NCI-H2107 treated with DMSO at 0.1 percent for 48 hours (cell line): Measurements from ENCODE around the gene CLDN15.

ENCODE experiments used
- DNase-seq: peaks from one replicate; lab custom pipeline; 2025; ENCODE audit not compliant: unreplicated experiment; lab: John Stamatoyannopoulos, UW

The CLDN15 gene

DNA sequence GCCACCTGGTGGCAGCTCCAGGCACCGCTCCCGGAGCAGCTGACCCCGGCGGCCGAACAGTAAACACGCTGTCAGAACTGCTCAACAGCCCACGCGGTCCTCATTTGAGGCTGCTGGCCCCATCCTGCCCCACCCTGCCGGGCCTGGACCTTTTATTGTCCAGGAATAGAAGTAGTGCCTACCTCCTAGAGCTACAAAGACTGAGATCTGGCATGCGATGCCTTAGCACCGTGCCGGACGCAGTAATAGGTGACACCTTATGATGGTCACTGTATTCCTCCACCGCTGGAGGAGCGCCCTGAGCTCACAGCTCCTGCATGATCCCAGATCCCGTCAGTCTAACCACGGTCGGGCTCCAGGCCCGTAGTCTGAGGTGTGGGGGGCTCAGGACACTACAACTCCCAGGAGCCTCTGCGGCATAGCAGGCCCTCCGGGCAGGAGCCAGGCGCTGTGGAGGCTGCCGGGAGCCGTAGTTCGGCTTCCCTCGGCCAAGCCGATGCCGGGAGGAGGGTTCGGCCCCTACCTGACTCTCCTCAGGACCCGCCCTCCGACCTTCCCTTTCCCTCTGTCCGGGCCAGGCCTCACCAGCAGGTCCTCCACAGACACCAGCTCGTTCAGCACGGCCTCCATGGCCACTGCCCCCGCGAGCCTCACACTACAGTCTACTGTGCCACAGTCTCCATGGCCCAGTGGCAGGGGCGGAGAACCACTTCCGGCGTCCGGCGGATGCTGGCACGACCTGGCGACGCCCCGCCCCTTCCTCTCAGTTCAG is 7.0 kb upstream of the CLDN15 start, which contains the start of gene FIS1:
TSS of gene FIS1 (minus strand) at position 707 of the 772 bp plus-strand sequence. CDS start at position 630, 77 bp downstream.
- DNase-seq = peak; percentile 87

DNA sequence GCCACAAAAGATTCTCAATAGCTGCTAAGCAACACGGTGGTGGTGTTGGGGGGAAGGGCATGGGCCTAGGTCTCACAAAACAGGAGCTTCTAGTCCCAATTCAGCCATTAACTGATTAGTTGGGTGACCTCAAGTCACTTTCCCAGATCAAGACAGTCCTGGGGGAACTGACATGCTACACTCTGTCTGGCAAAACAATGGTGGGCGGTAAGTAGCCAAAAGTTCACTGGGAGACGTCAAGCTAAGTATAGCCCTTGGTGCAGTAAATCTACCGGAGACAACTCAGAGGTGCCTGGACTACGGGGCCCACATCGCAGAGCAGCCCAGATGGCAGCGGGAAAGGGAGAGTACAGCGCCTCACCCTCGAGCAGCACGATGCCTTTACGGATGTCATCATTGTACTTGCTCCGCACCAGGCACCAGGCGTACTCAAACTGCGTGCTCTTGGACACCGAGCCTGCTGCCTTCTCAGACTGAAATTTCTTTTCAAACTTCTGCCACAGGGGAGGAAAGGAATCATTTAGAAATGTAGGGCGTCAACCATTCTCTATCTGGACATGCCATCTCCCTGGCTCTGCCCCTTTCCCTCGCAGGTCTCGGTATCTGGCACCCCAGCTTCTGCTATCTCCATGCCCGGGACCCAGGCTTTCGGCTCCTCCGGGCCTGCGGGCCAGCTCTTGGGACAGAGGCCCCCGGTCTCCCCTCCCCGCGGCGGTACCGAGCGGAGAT is 6.2 kb upstream of the CLDN15 start:
- no peak for DNase-seq

DNA sequence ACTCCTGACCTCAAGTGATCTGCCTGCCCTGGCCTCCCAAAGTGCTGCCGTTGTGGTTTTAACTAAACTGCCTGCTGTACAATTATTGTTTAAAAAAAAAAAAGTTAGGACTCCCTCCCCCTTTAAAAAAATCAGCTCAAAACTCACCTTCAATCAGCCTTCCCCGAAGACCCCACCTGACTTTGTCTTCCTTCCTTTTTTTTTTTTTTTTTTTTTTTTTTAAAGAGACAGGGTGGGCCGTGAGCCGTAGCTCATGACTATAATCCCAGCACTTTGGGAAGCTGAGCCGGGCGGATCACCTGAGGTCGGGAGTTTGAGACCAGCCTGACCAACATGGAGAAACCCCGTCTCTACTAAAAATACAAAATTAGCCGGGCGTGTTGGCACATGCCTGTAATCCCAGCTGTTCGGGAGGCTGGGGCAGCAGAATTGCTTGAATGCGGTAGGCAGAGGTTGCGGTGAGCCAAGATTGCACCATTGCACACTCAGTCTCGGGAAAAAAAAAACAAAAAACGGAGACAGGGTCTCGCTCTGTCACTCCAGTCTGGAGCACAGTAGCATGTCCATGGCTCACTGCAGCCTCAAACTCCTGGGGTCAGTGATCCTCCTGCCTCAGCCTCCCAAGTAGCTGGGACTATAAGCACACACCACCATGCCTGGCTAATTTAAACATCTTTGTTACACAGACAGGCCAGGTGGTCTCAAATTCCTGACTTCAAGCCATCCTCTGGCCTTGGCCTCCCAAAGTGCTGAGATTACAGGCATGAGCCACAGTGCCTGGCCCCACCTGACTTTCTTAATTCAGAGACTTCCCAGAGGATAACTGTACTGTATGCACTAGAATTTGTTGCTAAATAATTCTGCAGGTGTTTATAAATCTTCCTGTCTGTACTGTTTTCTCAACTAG is 4.1 kb upstream of the CLDN15 start:
- no peak for DNase-seq

DNA sequence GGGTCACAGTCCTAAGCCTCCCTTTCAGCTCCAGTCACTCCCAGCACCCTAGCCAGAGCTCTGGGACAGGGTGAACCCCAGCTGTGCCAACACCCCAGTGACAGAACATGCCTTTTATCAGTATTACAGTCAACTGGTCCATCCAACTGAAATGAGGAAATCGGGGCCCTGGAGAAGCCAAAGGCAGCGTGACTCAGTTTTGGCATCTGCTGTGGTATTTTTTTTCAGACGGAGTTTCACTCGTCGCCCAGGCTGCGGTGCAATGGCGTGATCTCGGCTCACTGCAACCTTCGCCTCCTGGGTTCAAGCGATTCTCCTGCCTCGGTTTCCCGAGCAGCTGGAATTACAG is 3.4 kb upstream of the CLDN15 start:
- DNase-seq = no peak

DNA sequence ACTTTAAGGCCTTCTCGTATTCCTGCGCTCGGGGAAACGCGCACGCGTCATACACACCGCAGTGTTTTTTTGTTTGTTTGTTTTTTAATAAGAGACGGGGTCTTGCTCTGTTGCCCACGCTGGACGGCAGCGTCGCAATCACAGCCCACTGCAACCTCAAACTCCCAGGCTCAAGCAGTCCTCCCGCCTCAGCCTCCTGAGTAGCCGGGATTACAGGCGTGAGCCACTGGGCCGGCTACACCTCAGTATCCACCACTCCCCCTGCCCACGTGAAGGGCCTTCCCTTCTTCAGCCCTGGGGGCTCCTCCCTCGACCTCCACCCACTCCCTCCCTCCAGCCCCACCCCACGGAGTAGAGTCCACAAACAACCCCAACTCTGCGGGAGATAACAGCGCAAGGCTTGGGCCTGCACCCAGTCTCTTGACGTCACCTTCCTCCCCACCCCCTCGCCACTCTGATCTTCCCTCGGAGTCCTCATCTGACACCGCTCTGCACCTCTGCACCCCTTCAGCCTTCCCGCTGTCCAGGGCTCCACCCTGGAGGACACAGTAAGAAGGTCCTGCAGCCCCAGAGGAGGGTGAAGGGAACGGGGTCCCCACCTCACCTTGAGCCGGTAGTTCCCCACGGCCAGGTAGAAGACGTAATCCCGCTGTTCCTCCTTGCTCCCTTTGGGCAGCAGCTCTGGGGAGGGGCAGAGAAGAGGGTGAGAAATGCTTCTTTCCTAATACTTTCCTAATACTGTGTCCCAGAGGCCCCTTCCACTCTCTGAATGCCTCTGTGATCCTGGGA is 2.8 kb upstream of the CLDN15 start:
- DNase-seq = no peak

DNA sequence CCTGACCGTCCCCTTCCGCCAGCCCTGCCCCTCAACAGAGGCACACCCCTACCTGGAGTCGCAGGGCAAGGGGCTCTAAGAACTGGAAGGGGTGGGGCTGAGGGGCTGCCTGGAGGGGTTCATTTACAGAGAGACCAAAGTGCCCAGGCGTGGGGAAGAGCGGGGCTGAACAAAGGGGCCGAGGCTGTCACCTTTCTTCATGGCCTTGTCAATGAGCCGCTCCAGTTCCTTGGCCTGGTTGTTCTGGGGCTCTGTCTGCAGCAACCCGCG is 2.3 kb upstream of the CLDN15 start:
- no peak for DNase-seq

DNA sequence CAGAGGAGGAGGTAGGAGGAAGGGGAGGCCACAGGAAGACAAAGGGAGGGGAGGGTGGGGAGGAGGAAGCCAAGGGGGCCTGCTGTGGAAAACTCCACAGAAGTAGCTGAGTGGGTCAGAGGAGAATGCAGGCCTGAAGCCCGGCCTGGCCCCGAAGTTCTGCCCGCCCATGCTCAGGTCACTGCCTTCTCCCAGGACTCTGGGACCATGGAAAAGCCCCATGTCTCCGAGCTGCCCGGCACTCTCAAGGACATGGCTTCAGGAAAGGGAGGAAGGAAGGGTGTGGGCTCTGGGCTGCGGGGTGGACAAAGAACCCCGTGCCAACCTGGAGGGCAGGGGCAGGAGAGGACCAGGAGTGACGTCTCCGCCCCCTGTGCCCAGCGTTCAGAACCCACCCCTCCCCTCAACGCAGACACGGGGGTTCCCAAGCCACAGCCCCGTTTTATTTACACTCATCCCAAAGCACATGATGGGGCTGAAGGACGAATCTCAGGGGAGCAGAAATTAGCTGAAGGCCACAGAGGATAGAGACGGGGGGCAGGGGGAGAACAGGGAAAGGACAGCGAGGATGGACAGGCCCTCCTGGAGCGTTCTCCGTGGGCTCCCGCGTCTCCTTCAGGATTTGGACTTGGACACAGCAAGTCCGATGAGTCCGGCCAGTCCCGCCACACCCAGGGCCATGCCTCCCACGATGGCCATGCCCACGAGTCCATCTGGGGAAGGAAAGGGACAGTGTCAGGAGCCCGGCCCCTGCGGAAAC is 1.8 kb upstream of the CLDN15 start:
- no peak for DNase-seq

DNA sequence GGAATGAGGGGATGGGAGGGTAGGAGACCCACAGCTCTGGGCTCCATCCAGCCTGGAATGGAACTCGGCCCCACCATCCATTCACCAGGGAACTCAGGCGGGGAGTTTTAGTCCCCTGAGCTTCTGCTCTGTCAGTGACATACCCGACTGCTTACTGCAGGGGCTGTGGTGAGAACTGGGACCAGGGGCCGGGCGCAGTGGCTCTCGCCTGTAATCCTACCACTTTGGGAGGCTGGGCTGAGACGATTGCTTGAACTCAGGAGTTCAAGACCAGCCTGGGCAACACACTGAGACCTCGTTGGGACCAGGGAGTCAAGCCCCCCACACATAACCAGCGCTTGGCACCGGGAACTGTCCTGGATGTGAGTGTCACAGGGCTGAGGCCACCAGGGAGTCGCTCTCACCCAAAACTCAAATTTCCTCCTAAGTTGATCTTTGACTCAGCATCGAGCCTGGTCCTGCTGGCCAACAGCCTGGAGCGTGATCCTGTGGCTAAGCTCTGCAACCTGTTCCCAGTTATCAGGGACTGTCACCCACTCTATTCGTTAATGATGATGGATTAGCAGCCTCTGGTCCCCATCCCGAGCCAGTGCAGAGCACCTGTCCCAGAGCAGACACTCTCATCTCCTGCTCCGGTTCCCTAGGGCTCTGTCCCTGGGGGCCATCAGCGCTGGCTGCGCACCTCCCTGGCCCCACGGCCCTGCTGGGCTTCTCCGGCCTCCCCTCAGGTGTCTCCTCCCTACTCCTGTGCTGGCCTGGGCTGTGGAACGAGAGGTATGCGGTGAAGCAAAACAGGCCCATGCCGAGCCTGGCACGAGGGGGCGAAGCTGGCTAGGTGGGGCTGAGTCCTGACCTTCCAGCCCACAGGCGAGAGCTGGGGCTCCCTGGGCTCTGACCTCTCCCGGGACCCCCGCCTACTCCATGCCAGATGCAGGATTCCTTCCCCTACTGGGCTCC is 902 bp upstream of the CLDN15 start:
- no peak for DNase-seq

DNA sequence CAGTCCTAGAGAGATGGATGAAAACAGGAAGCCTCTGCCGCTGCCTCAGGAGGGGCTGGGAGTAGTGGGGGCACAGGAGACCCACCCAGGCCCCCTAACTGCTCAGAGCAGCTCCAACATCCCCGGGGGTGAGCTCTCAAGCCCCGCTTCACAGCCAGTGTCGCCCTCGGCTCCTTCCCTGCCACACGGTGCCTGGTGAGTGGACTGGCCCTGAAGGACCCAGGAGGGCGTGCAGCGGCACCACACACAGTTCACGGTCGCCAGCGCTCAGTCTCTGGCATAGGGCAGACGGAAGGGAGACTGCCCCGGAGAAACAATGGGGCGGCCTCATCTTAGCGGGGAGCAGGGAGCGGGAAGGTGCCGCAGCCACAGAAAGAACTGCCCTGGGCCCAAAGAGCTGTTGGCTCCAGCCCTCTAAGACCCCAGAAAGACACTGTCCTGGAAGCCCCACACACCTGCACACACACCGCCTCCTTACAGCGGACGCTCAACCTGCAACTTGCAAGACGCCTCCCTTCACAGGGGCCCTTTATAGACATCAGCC is 1.2 kb downstream of the CLDN15 start:
- DNase-seq = no peak

DNA sequence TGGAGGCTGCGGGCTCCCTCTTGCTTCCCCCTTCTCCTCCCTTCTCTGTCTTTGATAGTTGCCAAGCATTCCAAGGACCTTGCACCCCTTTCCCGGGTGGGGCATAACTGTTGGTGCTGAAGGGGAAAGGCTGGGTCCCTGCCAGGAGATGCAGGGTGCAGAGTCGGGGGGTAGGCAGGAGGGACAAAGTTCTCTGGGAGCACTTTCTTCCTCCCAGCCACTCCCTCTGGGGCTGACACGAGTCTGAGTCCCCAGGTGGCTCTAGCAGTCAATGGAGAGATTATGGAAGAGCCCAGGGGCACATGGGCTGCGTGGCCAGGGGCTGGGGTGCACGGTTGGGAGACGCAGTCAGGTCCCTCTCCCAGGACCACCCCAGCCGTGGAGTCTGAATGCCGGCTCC is 2.1 kb downstream of the CLDN15 start:
- DNase-seq = no peak

DNA sequence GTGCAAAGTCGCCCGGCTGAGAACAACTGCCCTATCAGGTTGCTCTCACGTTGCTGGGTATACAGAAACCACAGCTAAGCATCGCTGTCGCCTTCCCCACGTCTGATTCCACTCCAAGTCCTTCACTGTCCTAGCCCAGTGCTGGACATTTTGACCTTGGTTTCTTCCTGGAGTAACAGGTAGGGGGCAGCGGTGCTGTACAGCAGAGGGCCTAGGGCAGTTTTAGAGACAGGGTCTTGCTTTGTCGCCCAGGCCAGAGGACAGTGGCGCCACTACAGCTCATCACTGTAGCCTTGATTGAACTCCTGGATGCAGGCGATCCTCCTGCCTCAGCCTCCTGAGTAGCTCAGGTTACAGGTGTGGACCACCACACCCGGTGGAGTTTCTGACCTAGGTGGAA is 2.6 kb downstream of the CLDN15 start:
- DNase-seq = no peak

DNA sequence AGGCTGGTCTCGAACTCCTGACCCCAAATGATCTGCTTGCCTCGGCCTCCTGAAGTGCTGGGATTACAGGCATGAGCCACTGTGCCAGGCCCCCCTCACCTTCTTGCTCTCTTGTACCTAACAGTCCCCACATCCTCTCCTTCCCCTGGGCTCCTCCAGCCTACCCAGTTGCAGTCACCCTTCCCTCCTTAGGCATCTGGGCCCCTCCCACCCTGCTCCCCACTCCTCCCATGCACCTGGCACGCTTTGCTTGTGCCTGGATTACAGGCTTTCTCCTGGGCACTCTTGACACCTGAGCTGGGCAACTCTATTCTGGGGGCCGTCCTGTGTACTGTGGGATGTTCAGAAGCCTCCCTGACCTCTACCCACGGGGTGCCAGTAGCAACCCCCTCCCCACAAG is 3.0 kb downstream of the CLDN15 start:
- DNase-seq = peak; percentile 28

DNA sequence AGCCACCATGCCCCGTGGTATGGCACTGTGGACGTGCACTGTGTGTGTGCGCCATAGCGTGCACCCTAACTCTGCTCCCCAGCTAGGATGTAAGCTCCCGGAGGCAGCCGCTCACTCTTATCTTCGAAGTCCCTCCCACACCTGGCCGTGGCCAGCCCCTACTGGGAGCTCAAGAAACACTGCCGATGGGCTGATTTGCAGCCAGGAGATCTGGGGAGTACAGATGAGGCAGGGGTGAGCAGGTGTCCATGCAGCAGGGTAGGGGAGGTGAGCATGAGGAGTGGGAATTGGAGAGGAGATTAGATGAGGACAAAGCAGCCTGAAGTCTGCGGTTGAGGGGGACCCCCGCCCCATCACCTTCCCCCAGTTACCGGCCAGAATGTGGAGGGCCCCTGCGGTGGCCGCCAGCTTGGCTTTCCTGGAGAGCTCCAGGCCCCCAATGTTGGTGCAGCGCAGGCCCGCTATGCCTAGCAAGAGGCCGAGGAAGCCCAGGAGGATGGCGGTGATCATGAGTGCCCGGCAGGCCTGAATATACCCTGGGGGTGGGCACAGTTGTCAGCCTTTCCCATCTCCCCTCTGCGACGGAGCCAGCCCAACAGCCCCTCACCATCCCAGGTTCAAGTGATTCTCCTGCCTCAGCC is 3.6 kb downstream of the CLDN15 start:
- DNase-seq = no peak

DNA sequence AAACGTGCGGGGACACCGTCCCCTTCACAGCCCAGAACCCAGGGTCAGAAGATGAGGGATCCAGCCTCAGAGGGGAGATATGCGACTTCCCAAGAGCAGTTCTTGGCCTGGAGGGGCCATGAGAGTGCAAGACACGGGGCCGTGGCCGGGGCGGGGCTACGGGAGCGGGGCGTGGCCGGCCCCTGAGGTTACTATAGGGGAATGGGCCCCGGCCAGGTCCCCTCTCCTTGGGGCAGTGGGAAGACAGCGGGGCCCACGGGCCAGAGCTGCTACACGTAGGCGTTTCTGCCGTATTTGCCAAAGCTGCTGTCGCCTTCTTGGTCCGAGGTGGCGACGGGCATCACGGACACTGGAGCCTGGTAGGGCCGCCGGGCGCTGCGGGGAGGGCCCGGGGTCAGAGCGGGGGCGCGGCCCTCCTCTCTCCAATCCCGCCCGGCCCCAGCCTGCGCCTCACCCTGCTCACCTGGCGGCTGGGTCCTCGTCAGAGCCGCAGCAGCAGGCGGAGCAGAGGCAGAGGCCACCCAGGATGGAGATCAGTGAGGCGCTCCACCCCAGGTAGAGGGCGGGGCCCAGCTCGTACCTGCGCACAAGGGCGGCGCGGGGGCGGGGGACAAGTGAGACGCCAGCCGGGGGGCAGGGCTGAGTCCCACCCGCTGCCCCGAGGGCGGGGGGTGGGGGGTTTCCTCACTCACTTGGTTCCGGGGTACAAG is 5.3 kb downstream of the CLDN15 start:
- DNase-seq = peak; percentile 27

DNA sequence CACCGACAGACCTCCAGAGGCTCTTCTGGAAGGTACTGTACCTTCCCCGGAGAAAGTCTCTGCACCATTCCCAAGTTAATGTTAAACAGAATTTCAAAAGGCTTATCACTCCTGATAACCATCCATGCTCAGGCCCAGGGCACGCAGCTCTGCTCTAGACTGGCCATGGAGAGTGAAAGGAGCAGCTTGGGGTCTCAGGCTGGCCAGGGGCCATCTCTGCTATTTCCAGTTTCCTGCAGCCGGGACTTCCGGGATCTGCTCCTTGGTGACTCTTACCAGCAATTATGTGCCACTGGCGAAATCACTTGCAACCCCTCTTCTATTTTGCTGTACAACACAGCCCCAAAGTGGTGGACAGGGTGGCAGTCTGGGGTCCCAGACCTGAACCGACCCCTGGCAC is 6.0 kb downstream of the CLDN15 start:
- no peak for DNase-seq

DNA sequence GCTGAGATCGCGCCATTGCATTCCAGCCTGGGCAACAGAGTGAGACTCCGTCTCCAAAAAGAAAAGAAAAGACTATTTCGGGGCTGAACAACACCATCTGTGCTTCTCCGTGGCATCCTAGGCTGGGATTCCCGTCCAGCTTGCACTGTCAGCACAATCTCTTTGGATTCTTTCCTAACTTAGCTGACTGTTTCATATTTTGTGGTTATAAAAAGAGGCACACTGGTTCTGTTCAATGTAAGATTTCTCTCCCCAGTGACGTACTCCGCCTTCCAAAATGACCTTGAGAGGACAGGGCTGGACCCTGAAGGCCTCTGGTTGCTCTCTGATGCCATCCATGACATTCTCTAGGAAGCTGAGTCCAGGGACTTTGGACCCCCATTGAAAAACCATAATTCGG is 10.9 kb downstream of the CLDN15 start:
- no peak for DNase-seq

DNA sequence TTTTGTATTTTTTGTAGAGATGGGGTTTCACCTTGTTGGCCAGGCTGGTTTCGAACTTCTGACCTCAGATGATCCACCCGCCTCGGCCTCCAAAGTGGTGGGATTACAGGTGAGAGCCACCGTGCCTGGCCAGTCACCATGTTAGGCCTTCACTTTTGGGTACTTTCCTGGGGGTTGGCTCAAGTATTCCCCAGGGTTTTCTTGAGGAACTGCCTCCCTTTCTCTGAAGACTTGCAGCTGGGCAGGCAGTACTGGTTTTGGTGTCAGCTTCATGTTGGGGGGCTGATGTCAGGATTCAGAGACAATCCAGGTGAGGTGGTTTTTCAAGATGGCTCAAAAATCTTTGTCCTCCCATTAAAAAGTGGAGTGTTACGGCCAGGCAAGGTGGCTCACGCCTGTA is 12.0 kb downstream of the CLDN15 start:
- no peak for DNase-seq

DNA sequence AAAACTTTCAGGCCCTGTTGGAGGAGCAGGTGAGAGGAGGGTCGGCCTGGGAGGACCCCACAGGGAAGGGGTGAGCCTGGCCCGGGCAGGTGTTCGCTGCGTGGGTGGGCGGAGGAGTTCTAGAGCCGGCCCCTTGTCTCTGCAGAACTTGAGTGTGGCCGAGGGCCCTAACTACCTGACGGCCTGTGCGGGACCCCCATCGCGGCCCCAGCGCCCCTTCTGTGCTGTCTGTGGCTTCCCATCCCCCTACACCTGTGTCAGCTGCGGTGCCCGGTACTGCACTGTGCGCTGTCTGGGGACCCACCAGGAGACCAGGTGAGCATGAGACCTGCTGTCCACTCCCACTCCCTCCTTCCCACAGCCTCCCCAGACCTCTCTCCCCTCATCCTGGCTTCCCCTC is 14.1 kb downstream of the CLDN15 start:
- DNase-seq = no peak
